ENCODE results near the gene LYPD8. TPM values are rescaled to one million over a fixed set of nuclear protein-coding genes. Genes with fewer than 3 reads are reported as not detected.
A peak's percentile ranks its signal among the peaks of the same experiment; 100 is the strongest.
"Not testable (repeated sequence)": the region's sequence is repeated elsewhere in the genome, so short reads cannot be mapped to it uniquely, and the experiment has no call there.

Gene LYPD8
- not detected in 2 replicates for total RNA-seq (2022)
- Bru-seq, nascent RNA = not detected
- BruChase-seq, experiment 1, labeled RNA remaining after a 2-hour chase = not detected
- BruChase-seq, experiment 2, labeled RNA remaining after a 6-hour chase = not detected
- long read RNA-seq = 0 reads

GRCh38 chr1:248755517-248755916, at the start of gene LYPD8:
LYPD8 (minus strand) TSS chr1:248755759; CDS start chr1:248751081, 4,678 bp downstream.
- CTCF ChIA-PET = no interaction called here
- Histone ChIP-seq H3K36me3 (ENCODE audit: control insufficient read depth, insufficient read depth, low read length) (no peaks in the 10 kb centered on the region), H3K9me3 (peaks cover 15% of the 10 kb centered on the region), H3K27me3 (replicated peaks; ENCODE audit: control insufficient read depth, insufficient read depth, low read length) (no peaks in the 10 kb centered on the region), H3K4me3 (ENCODE audit: low read depth, low read length) (no peak within 1 kb of the TSS), H3K4me1 (peaks cover 8% of the 10 kb centered on the region; the same call in 1 of the 2 replicates)
- no TSS peak for BruUV-seq (replicated peaks)
- intact Hi-C loops (cut with micrococcal nuclease; ENCODE audit: unreplicated experiment) = loop anchor here (5.0 kb wide), 1 partner anchor 37 kb away; no protein-coding TSS in a partner anchor
- Mint-ChIP-seq H3K36me3 (ENCODE audit: insufficient read depth, unreplicated experiment) (no peaks in the 10 kb centered on the region), H3K9me3 (ENCODE audit: unreplicated experiment) (peaks cover 9% of the 10 kb centered on the region), H3K27ac (ENCODE audit: unreplicated experiment) (no peak within 1 kb of the TSS), H3K4me3 (ENCODE audit: unreplicated experiment) (no peak within 1 kb of the TSS), H3K27me3 (ENCODE audit: insufficient read depth, unreplicated experiment) (no peaks in the 10 kb centered on the region), H3K4me1 (ENCODE audit: low read depth, unreplicated experiment) (no peaks in the 10 kb centered on the region)
- no peak for TF ChIP-seq CTCF (IDR thresholded peaks at IDR 0.05; ENCODE audit: insufficient read depth in 1 of 2, low read depth in 1 of 2, low read length in 1 of 2, severe bottlenecking in 1 of 2, unreplicated experiment in 1 of 2)
- POLR2A ChIA-PET = no interaction called here
- no peak for DNase-seq

GRCh38 chr1:248804771-248805681, 49.5 kb upstream of the LYPD8 start:
- Mint-ChIP-seq H3K36me3 (ENCODE audit: insufficient read depth, unreplicated experiment) (peaks cover 8% of the 10 kb centered on the region), H3K4me3 (ENCODE audit: unreplicated experiment) (no peak overlapping the region), H3K27ac (ENCODE audit: unreplicated experiment) (peak overlapping the region; percentile 25), H3K9me3 (ENCODE audit: unreplicated experiment) (peaks cover 13% of the 10 kb centered on the region), H3K4me1 (ENCODE audit: low read depth, unreplicated experiment) (peaks cover 7% of the 10 kb centered on the region), H3K27me3 (ENCODE audit: insufficient read depth, unreplicated experiment) (peaks cover 3% of the 10 kb centered on the region)
- no TSS peak for BruUV-seq (replicated peaks)
- Histone ChIP-seq H3K4me1 (no peaks in the 10 kb centered on the region), H3K9me3 (no peaks in the 10 kb centered on the region), H3K36me3 (ENCODE audit: control insufficient read depth, insufficient read depth, low read length) (no peaks in the 10 kb centered on the region), H3K27me3 (replicated peaks; ENCODE audit: control insufficient read depth, insufficient read depth, low read length) (no peaks in the 10 kb centered on the region), H3K4me3 (ENCODE audit: low read depth, low read length) (no peak overlapping the region)
- no peak for TF ChIP-seq CTCF (IDR thresholded peaks at IDR 0.05; ENCODE audit: insufficient read depth in 1 of 2, low read depth in 1 of 2, low read length in 1 of 2, severe bottlenecking in 1 of 2, unreplicated experiment in 1 of 2)
- intact Hi-C loops (cut with micrococcal nuclease; ENCODE audit: unreplicated experiment) = loop anchor here (1.0 kb wide), 1 partner anchor 14 kb away; no protein-coding TSS in a partner anchor
- ChIA-PET CTCF (interaction anchor here (0.8 kb wide), 1 partner anchor 185 kb away, joined by 4 read pairs; no protein-coding TSS in a partner anchor), POLR2A (interaction anchor here (1.2 kb wide), 1 partner anchor 21 kb away, joined by 3 read pairs; no protein-coding TSS in a partner anchor)
- DNase-seq = peak in 1 of 2 experiments; percentile 43

GRCh38 chr1:248803501-248803900, 47.9 kb upstream of the LYPD8 start:
- H3K27ac Mint-ChIP-seq (ENCODE audit: unreplicated experiment); H3K4me3 Mint-ChIP-seq (ENCODE audit: unreplicated experiment); H3K36me3 Mint-ChIP-seq (ENCODE audit: insufficient read depth, unreplicated experiment); H3K4me3 ChIP-seq (ENCODE audit: low read depth, low read length); H3K4me1 Mint-ChIP-seq (ENCODE audit: low read depth, unreplicated experiment); H3K36me3 ChIP-seq (ENCODE audit: control insufficient read depth, insufficient read depth, low read length); H3K27me3 ChIP-seq (replicated peaks; ENCODE audit: control insufficient read depth, insufficient read depth, low read length); H3K4me1 ChIP-seq; CTCF ChIA-PET; POLR2A ChIA-PET; H3K9me3 ChIP-seq; H3K27me3 Mint-ChIP-seq (ENCODE audit: insufficient read depth, unreplicated experiment); BruUV-seq (replicated peaks); intact Hi-C loops (cut with micrococcal nuclease; ENCODE audit: unreplicated experiment); DNase-seq: not testable (repeated sequence)
- peaks cover 13% of the 10 kb centered on the region for H3K9me3 Mint-ChIP-seq (ENCODE audit: unreplicated experiment)

Data from Caco-2 (cell line).